Measurements from ENCODE around the gene VASH1. TPM values are rescaled to one million over a fixed set of nuclear protein-coding genes. Genes with fewer than 3 reads are reported as not detected.

Gene VASH1
- total RNA-seq, 4 donors from 2014 or later = 5.6 to 17.5 (median 9.2) TPM

GRCh38 chr14:76820700-76821099 is 59.4 kb downstream of the VASH1 start:
- no peak for DNase-seq (ENCODE audit: extremely low spot score)
- TF ChIP-seq POLR2A (IDR thresholded peaks at IDR 0.05; ENCODE audit: low read depth) = no peak
- intact Hi-C loops (cut with DNase I) = no loop called here
- 84% methylated on average over 2 of the region's 2 CpGs for WGBS
- Histone ChIP-seq H3K4me1 (no peaks in the 10 kb centered on the region), H3K4me3 (no peak overlapping the region), H3K27me3 (no peaks in the 10 kb centered on the region), H3K27ac (replicated peaks in 1 of 4) (no peak overlapping the region), H3K9me3 (no peaks in the 10 kb centered on the region), H3K36me3 (no peaks in the 10 kb centered on the region)

GRCh38 chr14:76826122-76826521 is 64.9 kb downstream of the VASH1 start, which contains the start of gene LRRC74A:
TSS of gene LRRC74A (plus strand) at chr14:76826408. CDS start at chr14:76826698, 290 bp downstream.
- Histone ChIP-seq H3K9me3 (no peaks in the 10 kb centered on the region), H3K27ac (replicated peaks in 1 of 4) (no peak within 1 kb of the TSS), H3K36me3 (no peaks in the 10 kb centered on the region), H3K4me3 (no peak within 1 kb of the TSS), H3K27me3 (no peaks in the 10 kb centered on the region), H3K4me1 (peaks cover 3 to 16% (median 10%) of the 10 kb centered on the region in 4 donors)
- DNase-seq (ENCODE audit: extremely low spot score) = no peak
- no CpG with 5 or more reads among the region's 2 CpGs for WGBS
- intact Hi-C loops (cut with DNase I) = no loop called here
- TF ChIP-seq POLR2AphosphoS5 (IDR thresholded peaks at IDR 0.05) = no peak
- TF ChIP-seq POLR2A (IDR thresholded peaks at IDR 0.05; ENCODE audit: low read depth) = no peak
- TF ChIP-seq CTCF (IDR thresholded peaks at IDR 0.05) = no peak
- no peak for TF ChIP-seq EP300 (IDR thresholded peaks at IDR 0.05)

GRCh38 chr14:76827696-76828296 is 66.5 kb downstream of the VASH1 start:
- H3K4me3 ChIP-seq = peak overlapping the region; percentile 27 to 38 (median 32)
- H3K27ac ChIP-seq (replicated peaks in 1 of 4) = peak overlapping the region in 3 of 4 donors; percentile 6 to 58 (median 7)
- 57% methylated on average over 9 of the region's 9 CpGs for WGBS

GRCh38 chr14:76828339-76829012 is 67.2 kb downstream of the VASH1 start:
- H3K4me3 ChIP-seq = peak overlapping the region; percentile 27 to 38 (median 32)
- H3K9me3 ChIP-seq = no peaks in the 10 kb centered on the region
- peak overlapping the region in 3 of 4 donors; percentile 6 to 58 (median 13) for H3K27ac ChIP-seq (replicated peaks in 1 of 4)
- intact Hi-C loops (cut with DNase I) = no loop called here
- WGBS = 72% methylated on average over 17 of the region's 17 CpGs
- H3K4me1 ChIP-seq = peaks cover 3 to 16% (median 10%) of the 10 kb centered on the region in 4 donors
- TF ChIP-seq POLR2A (IDR thresholded peaks at IDR 0.05; ENCODE audit: low read depth) = no peak
- no peak for TF ChIP-seq CTCF (IDR thresholded peaks at IDR 0.05)
- no peak for TF ChIP-seq EP300 (IDR thresholded peaks at IDR 0.05)
- no peak for TF ChIP-seq POLR2AphosphoS5 (IDR thresholded peaks at IDR 0.05)
- no peaks in the 10 kb centered on the region for H3K27me3 ChIP-seq
- DNase-seq (ENCODE audit: extremely low spot score) = no peak
- H3K36me3 ChIP-seq = no peaks in the 10 kb centered on the region

More at GRCh38 chr14:76827696-76828296, 66.5 kb downstream of the VASH1 start:
- intact Hi-C loops (cut with DNase I) = no loop called here
- no peaks in the 10 kb centered on the region for H3K27me3 ChIP-seq
- peaks cover 3 to 16% (median 10%) of the 10 kb centered on the region in 4 donors for H3K4me1 ChIP-seq
- TF ChIP-seq POLR2A (IDR thresholded peaks at IDR 0.05; ENCODE audit: low read depth) (no peak), CTCF (IDR thresholded peaks at IDR 0.05) (no peak), EP300 (IDR thresholded peaks at IDR 0.05) (no peak), POLR2AphosphoS5 (IDR thresholded peaks at IDR 0.05) (no peak)
- DNase-seq (ENCODE audit: extremely low spot score) = no peak
- H3K9me3 ChIP-seq = no peaks in the 10 kb centered on the region
- no peaks in the 10 kb centered on the region for H3K36me3 ChIP-seq

GRCh38 chr14:76829013-76829365 is 67.7 kb downstream of the VASH1 start:
- Histone ChIP-seq H3K4me1 (peaks cover 3 to 16% (median 10%) of the 10 kb centered on the region in 4 donors), H3K9me3 (no peaks in the 10 kb centered on the region), H3K4me3 (no peak overlapping the region), H3K36me3 (no peaks in the 10 kb centered on the region), H3K27ac (replicated peaks in 1 of 4) (peak overlapping the region in 3 of 4 donors; percentile 10 to 42 (median 13)), H3K27me3 (no peaks in the 10 kb centered on the region)
- 58% methylated on average over 3 of the region's 3 CpGs for WGBS
- intact Hi-C loops (cut with DNase I) = no loop called here
- TF ChIP-seq POLR2AphosphoS5 (IDR thresholded peaks at IDR 0.05) (no peak), POLR2A (IDR thresholded peaks at IDR 0.05; ENCODE audit: low read depth) (no peak), CTCF (IDR thresholded peaks at IDR 0.05) (no peak), EP300 (IDR thresholded peaks at IDR 0.05) (no peak)
- DNase-seq (ENCODE audit: extremely low spot score) = no peak

Data from esophagus muscularis mucosa (tissue), 4 donors.